H9 (cell line): ENCODE measurements around the gene RNF208. TPM values are rescaled to one million over a fixed set of nuclear protein-coding genes. Genes with fewer than 3 reads are reported as not detected.
A peak's percentile ranks its signal among the peaks of the same experiment; 100 is the strongest.

Experiments
- DNase-seq: peaks from one replicate; pipeline ENCODE4 v3.0.0-alpha.2; 2017
- H2AFZ ChIP-seq: one replicate; pipeline ENCODE4 v1.6.1; 2013; ENCODE audit warnings: mild to moderate bottlenecking, low read length, control low read depth, moderate library complexity
- H2AK5ac ChIP-seq: 2 replicates; pipeline ENCODE4 v1.6.1; 2013; ENCODE audit warnings: low read length, control low read depth, mixed read lengths; ENCODE audit not compliant: insufficient read length
- H2BK120ac ChIP-seq: one replicate; pipeline ENCODE4 v1.6.1; 2013; ENCODE audit warnings: low read depth, mild to moderate bottlenecking, low read length, control low read depth, inconsistent platforms; ENCODE audit not compliant: poor library complexity, severe bottlenecking
- H2BK12ac ChIP-seq: 2 replicates; pipeline ENCODE4 v1.6.1; 2013; ENCODE audit warnings: low read length, control low read depth, mixed read lengths, low read depth; ENCODE audit not compliant: insufficient read length
- H2BK15ac ChIP-seq: 2 replicates; pipeline ENCODE4 v1.6.1; 2013; ENCODE audit warnings: low read depth, low read length, control low read depth
- H2BK20ac ChIP-seq: one replicate; pipeline ENCODE4 v1.6.1; 2013; ENCODE audit warnings: low read depth, mild to moderate bottlenecking, low read length, control low read depth, inconsistent platforms; ENCODE audit not compliant: poor library complexity, severe bottlenecking
- H2BK5ac ChIP-seq: 2 replicates; pipeline ENCODE4 v1.6.1; 2013; ENCODE audit warnings: low read length, control low read depth, mixed read lengths; ENCODE audit not compliant: insufficient read length
- H3K14ac ChIP-seq: 2 replicates; pipeline ENCODE4 v1.6.1; 2013; ENCODE audit warnings: low read length, control low read depth; ENCODE audit not compliant: insufficient read depth
- H3K18ac ChIP-seq: 2 replicates; pipeline ENCODE4 v1.6.1; 2013; ENCODE audit warnings: low read depth, mild to moderate bottlenecking, mixed read lengths, low read length, control low read depth; ENCODE audit not compliant: insufficient read length
- H3K23ac ChIP-seq: 2 replicates; pipeline ENCODE4 v1.6.1; 2013; ENCODE audit warnings: low read length, control low read depth, mixed read lengths, low read depth; ENCODE audit not compliant: insufficient read length
- H3K23me2 ChIP-seq: 2 replicates; pipeline ENCODE4 v1.6.1; 2013; ENCODE audit warnings: low read depth, mild to moderate bottlenecking, mixed read lengths, low read length, control low read depth; ENCODE audit not compliant: insufficient read length, poor library complexity, severe bottlenecking
- H3K27ac ChIP-seq: 2 replicates; pipeline ENCODE4 v1.5.1; 2013; ENCODE audit warnings: low read length, control low read depth, mixed read lengths, low read depth; ENCODE audit not compliant: insufficient read length
- H3K27me3 ChIP-seq: 2 replicates; pipeline ENCODE4 v1.6.1; 2013; ENCODE audit warnings: low read length, control low read depth, inconsistent platforms; ENCODE audit not compliant: insufficient read depth
- H3K4ac ChIP-seq: 2 replicates; pipeline ENCODE4 v1.6.1; 2013; ENCODE audit warnings: low read depth, mild to moderate bottlenecking, control low read depth, inconsistent platforms, low read length, moderate library complexity
- H3K4me1 ChIP-seq: 2 replicates; pipeline ENCODE4 v1.6.1; 2013; ENCODE audit warnings: low read length, control low read depth, inconsistent platforms; ENCODE audit not compliant: insufficient read depth
- H3K4me2 ChIP-seq: 2 replicates; pipeline ENCODE4 v1.6.1; 2013; ENCODE audit warnings: low read length, control low read depth, mixed read lengths; ENCODE audit not compliant: insufficient read length, insufficient read depth
- H3K56ac ChIP-seq: 2 replicates; pipeline ENCODE4 v1.6.1; 2013; ENCODE audit warnings: low read depth, mild to moderate bottlenecking, mixed read lengths, low read length, control low read depth; ENCODE audit not compliant: insufficient read length
- H3K79me1 ChIP-seq: 2 replicates; pipeline ENCODE4 v1.6.1; 2013; ENCODE audit warnings: low read depth, mild to moderate bottlenecking, moderate library complexity, low read length, control low read depth, inconsistent platforms; ENCODE audit not compliant: insufficient read depth, poor library complexity, severe bottlenecking
- H3K79me2 ChIP-seq: 2 replicates; pipeline ENCODE4 v1.6.1; 2013; ENCODE audit warnings: low read length, control low read depth, inconsistent platforms; ENCODE audit not compliant: insufficient read depth
- H3K9ac ChIP-seq: 2 replicates; pipeline ENCODE4 v1.6.1; 2013; ENCODE audit warnings: low read length, control low read depth, mixed read lengths; ENCODE audit not compliant: insufficient read length; ENCODE audit errors: extremely low read depth
- H3K9me3 ChIP-seq: one replicate; pipeline ENCODE4 v1.6.1; 2013; ENCODE audit warnings: low read depth, low read length, inconsistent platforms; ENCODE audit not compliant: control insufficient read depth
- H3T11ph ChIP-seq: one replicate; pipeline ENCODE4 v1.6.1; 2013; ENCODE audit warnings: mild to moderate bottlenecking, low read length, control low read depth, inconsistent platforms
- H4K20me1 ChIP-seq: one replicate; pipeline ENCODE4 v1.6.1; 2013; ENCODE audit not compliant: control insufficient read depth, insufficient read length, insufficient read depth
- H4K5ac ChIP-seq: 2 replicates; pipeline ENCODE4 v1.6.1; 2013; ENCODE audit warnings: low read depth, mild to moderate bottlenecking, mixed read lengths, low read length, control low read depth; ENCODE audit not compliant: insufficient read length
- H4K8ac ChIP-seq: replicated peaks from 2 replicates; pipeline ENCODE4 v1.6.1; 2013; ENCODE audit warnings: low read length, control low read depth, mixed read lengths, low read depth; ENCODE audit not compliant: insufficient read length
- H4K91ac ChIP-seq: 2 replicates; pipeline ENCODE4 v1.6.1; 2013; ENCODE audit warnings: low read depth, mild to moderate bottlenecking, moderate library complexity, mixed read lengths, low read length, control low read depth; ENCODE audit not compliant: insufficient read length
- H3K27ac Mint-ChIP-seq, 3 experiments: 2 replicates in 2 of 3; 3 replicates in 1 of 3; pipeline ENCODE4 v1.8.0; 2020 to 2021; ENCODE audit warnings: mixed read lengths in 3 of 3, mild to moderate bottlenecking in 1 of 3, moderate library complexity in 1 of 3
- H3K27me3 Mint-ChIP-seq: 2 replicates; pipeline ENCODE4 v1.8.0; 2021; ENCODE audit warnings: low read depth, mild to moderate bottlenecking, moderate library complexity, mixed read lengths
- H3K36me3 Mint-ChIP-seq, 3 experiments: 2 replicates in 2 of 3; 3 replicates in 1 of 3; pipeline ENCODE4 v1.8.0; 2020 to 2021; ENCODE audit warnings: low read depth in 3 of 3, mixed read lengths in 3 of 3; ENCODE audit not compliant: insufficient read depth in 1 of 3
- H3K4me1 Mint-ChIP-seq, 2 experiments: 2 replicates each; pipeline ENCODE4 v1.8.0; 2020; ENCODE audit warnings: mixed read lengths in 2 of 2
- H3K4me3 Mint-ChIP-seq, 2 experiments: 2 replicates in 1 of 2; 3 replicates in 1 of 2; pipeline ENCODE4 v1.8.0; 2020 to 2021; ENCODE audit warnings: mild to moderate bottlenecking in 2 of 2, mixed read lengths in 2 of 2, moderate library complexity in 1 of 2
- H3K9me3 Mint-ChIP-seq, 2 experiments: 2 replicates in 1 of 2; 3 replicates in 1 of 2; pipeline ENCODE4 v1.8.0; 2020; ENCODE audit warnings: mild to moderate bottlenecking in 2 of 2, mixed read lengths in 2 of 2, moderate library complexity in 1 of 2
- WGBS: extraction: QIAGEN DNeasy Blood & Tissue Kit; methylation state at CpG from one replicate; pipeline ENCODE4 v1.1.7; 2013; ENCODE audit warnings: missing lambda C conversion rate, low lambda C conversion rate, mixed read lengths; ENCODE audit not compliant: insufficient read length; ENCODE audit errors: extremely low coverage; 5-methylcytosine and 5-hydroxymethylcytosine counted together
- total RNA-seq: library from RNA; stranded (reverse); gene quantifications from 2 replicates; pipeline ENCODE4 v1.2.1, GENCODE V29; 2021
- TF ChIP-seq, protein P1 (sequence below): fragments of 200-600 bp; sonication (generic); conservative IDR thresholded peaks from 3 replicates; pipeline ENCODE4 v1.8.0; 2021; ENCODE audit warnings: antibody characterized with exemption, mild to moderate bottlenecking

Gene RNF208
- total RNA-seq, 1 experiment from 2014 or later: 7.7 TPM

DNA sequence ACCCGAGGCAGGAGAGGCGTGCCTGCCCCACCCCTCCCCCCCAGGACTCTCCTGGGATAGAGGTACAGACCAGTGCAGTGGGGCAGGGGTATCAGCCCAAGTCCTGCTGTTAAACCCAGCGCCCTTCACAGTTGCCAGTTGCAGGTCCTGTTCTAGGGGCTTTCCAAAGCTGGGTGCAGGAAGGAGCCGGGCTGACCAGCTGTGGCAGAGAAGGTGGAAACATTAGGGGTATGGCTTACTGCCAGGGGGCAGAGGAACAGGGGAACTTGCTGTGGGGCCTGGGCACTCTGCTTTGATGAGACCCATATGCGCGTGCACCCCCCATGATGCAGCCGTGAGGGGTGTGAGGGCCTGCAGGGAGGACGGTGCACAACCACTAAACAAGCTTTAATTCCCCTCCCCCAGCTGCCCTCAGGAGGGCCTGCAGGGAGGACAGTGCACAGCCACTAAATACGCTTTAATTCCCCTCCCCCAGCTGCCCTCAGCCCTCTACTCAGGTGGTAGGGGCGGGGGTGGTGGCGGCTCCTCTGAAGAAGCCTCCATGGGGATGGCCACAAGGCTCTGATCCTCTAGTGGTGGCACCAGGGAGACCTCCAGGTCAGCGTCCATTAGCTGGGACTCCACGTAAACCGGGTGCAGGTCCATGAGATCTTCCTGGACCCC, 51.4 kb downstream of the RNF208 start:
- DNase-seq: no peak

More for the DNA sequence above, 51.4 kb downstream of the RNF208 start:
- no peaks in the 10 kb centered on the region for H3K79me1 ChIP-seq
- peaks cover 85% of the 10 kb centered on the region for H3K27me3 Mint-ChIP-seq
- H2BK15ac ChIP-seq: no peak overlapping the region
- no peaks in the 10 kb centered on the region for H3K9me3 Mint-ChIP-seq
- H3T11ph ChIP-seq: no peak overlapping the region
- H3K14ac ChIP-seq: no peak overlapping the region
- peaks cover 4% of the 10 kb centered on the region for H3K23me2 ChIP-seq
- peaks cover 35% of the 10 kb centered on the region; the same call in 1 of the 2 replicates for H3K27me3 ChIP-seq
- no peak overlapping the region for H3K23ac ChIP-seq
- H3K4me3 Mint-ChIP-seq: peak overlapping the region in 1 of 2 experiments; percentile 66; a peak in 3 of 5 replicates
- no peak overlapping the region for H3K4ac ChIP-seq
- H3K9me3 ChIP-seq: no peaks in the 10 kb centered on the region
- H2AK5ac ChIP-seq: no peak overlapping the region
- no peaks in the 10 kb centered on the region for H3K4me1 ChIP-seq
- no CpG with 5 or more reads among the region's 14 CpGs for WGBS
- H4K20me1 ChIP-seq: no peaks in the 10 kb centered on the region
- no peaks in the 10 kb centered on the region for H3K36me3 Mint-ChIP-seq
- H4K5ac ChIP-seq: no peak overlapping the region
- no peak overlapping the region; a peak in 1 of 7 replicates for H3K27ac Mint-ChIP-seq
- no peak overlapping the region for H3K56ac ChIP-seq
- no peak overlapping the region for H2BK12ac ChIP-seq
- H4K8ac ChIP-seq: no peak overlapping the region
- no peak overlapping the region for H3K4me2 ChIP-seq
- no peak overlapping the region for H3K27ac ChIP-seq
- H3K9ac ChIP-seq: no peak overlapping the region
- H2BK20ac ChIP-seq: no peak overlapping the region
- TF ChIP-seq, protein P1, sequence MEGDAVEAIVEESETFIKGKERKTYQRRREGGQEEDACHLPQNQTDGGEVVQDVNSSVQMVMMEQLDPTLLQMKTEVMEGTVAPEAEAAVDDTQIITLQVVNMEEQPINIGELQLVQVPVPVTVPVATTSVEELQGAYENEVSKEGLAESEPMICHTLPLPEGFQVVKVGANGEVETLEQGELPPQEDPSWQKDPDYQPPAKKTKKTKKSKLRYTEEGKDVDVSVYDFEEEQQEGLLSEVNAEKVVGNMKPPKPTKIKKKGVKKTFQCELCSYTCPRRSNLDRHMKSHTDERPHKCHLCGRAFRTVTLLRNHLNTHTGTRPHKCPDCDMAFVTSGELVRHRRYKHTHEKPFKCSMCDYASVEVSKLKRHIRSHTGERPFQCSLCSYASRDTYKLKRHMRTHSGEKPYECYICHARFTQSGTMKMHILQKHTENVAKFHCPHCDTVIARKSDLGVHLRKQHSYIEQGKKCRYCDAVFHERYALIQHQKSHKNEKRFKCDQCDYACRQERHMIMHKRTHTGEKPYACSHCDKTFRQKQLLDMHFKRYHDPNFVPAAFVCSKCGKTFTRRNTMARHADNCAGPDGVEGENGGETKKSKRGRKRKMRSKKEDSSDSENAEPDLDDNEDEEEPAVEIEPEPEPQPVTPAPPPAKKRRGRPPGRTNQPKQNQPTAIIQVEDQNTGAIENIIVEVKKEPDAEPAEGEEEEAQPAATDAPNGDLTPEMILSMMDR: no peak
- H3K79me2 ChIP-seq: no peaks in the 10 kb centered on the region
- H2BK120ac ChIP-seq: no peak overlapping the region
- peaks cover 3 to 9% of the 10 kb centered on the region in 2 experiments for H3K4me1 Mint-ChIP-seq
- no peak overlapping the region for H2AFZ ChIP-seq
- no peak overlapping the region for H2BK5ac ChIP-seq
- H4K91ac ChIP-seq: no peak overlapping the region
- H3K18ac ChIP-seq: no peak overlapping the region

Other genes starting within 250 kb of the RNF208 start
- gene PTGDS, start 244.7 kb downstream of the RNF208 start, total RNA-seq: 3.6 and 4.8 TPM in 2 replicates
- gene LCNL1, start 239.2 kb downstream of the RNF208 start, total RNA-seq: 0.18 and 0.20 TPM in 2 replicates
- 46.8 and 51.2 TPM in 2 replicates for gene PAXX, start 229.8 kb downstream of the RNF208 start, total RNA-seq
- 0.29 and 0.31 TPM in 2 replicates for gene CLIC3, start 225.7 kb downstream of the RNF208 start, total RNA-seq
- 15.2 and 22.4 TPM in 2 replicates for gene ABCA2, start 194.0 kb downstream of the RNF208 start, total RNA-seq
- not detected in 2 replicates for gene FUT7, start 190.2 kb downstream of the RNF208 start, total RNA-seq
- 51.8 and 57.6 TPM in 2 replicates for gene NPDC1, start 176.1 kb downstream of the RNF208 start, total RNA-seq
- 4.0 and 5.1 TPM in 2 replicates for gene ENTPD2, start 168.2 kb downstream of the RNF208 start, total RNA-seq
- 29.8 and 30.0 TPM in 2 replicates for gene SAPCD2, start 151.7 kb downstream of the RNF208 start, total RNA-seq
- gene UAP1L1, start 144.7 kb downstream of the RNF208 start, total RNA-seq: 5.6 and 6.6 TPM in 2 replicates
- gene MAN1B1, start 135.3 kb downstream of the RNF208 start, total RNA-seq: 32.7 and 34.9 TPM in 2 replicates
- gene DPP7, start 107.5 kb downstream of the RNF208 start, total RNA-seq: 27.3 and 29.4 TPM in 2 replicates
- 2.0 and 2.9 TPM in 2 replicates for gene GRIN1, start 83.1 kb downstream of the RNF208 start, total RNA-seq
- gene LRRC26, start 52.2 kb downstream of the RNF208 start, total RNA-seq: 0.55 and 0.96 TPM in 2 replicates
- not detected in 2 replicates for gene TMEM210, start 50.2 kb downstream of the RNF208 start, total RNA-seq
- gene ANAPC2, start 33.7 kb downstream of the RNF208 start, total RNA-seq: 54.8 and 54.9 TPM in 2 replicates
- gene SSNA1, start 33.6 kb downstream of the RNF208 start, total RNA-seq: 69.2 and 69.4 TPM in 2 replicates
- 30.7 and 32.0 TPM in 2 replicates for gene TPRN, start 21.5 kb downstream of the RNF208 start, total RNA-seq
- 34.1 and 35.5 TPM in 2 replicates for gene TMEM203, start 16.6 kb downstream of the RNF208 start, total RNA-seq
- gene NDOR1, start 16.5 kb downstream of the RNF208 start, total RNA-seq: 44.1 and 45.3 TPM in 2 replicates
- 1.0 and 1.9 TPM in 2 replicates for gene CYSRT1, start 2.9 kb upstream of the RNF208 start, total RNA-seq
- gene RNF224, start 5.3 kb upstream of the RNF208 start, total RNA-seq: 0.15 and 0.20 TPM in 2 replicates
- not detected in 2 replicates for gene SLC34A3, start 8.7 kb upstream of the RNF208 start, total RNA-seq
- gene TUBB4B, start 19.0 kb upstream of the RNF208 start, total RNA-seq: 378 and 386 TPM in 2 replicates
- gene STPG3, start 29.0 kb upstream of the RNF208 start, total RNA-seq: not detected in 2 replicates
- gene NELFB, start 33.1 kb upstream of the RNF208 start, total RNA-seq: 71.4 and 71.7 TPM in 2 replicates
- gene TOR4A, start 55.5 kb upstream of the RNF208 start, total RNA-seq: 5.9 and 6.2 TPM in 2 replicates
- 22.8 and 23.8 TPM in 2 replicates for gene NRARP, start 80.0 kb upstream of the RNF208 start, total RNA-seq
- gene EXD3, start 200.9 kb upstream of the RNF208 start, total RNA-seq: 13.5 and 15.3 TPM in 2 replicates
- gene NOXA1, start 201.2 kb upstream of the RNF208 start, total RNA-seq: 1.8 and 2.0 TPM in 2 replicates
- gene ENTPD8, start 219.1 kb upstream of the RNF208 start, total RNA-seq: 0.77 and 0.90 TPM in 2 replicates
- 46.3 and 51.0 TPM in 2 replicates for gene NSMF, start 237.1 kb upstream of the RNF208 start, total RNA-seq